HG03045 (cell line): Measurements from ENCODE around the gene GANAB.
"Not testable (repeated sequence)": the region's sequence is repeated elsewhere in the genome, so short reads cannot be mapped to it uniquely, and the experiment has no call there.

ENCODE experiments used
- ATAC-seq: cut with Tn5 transposase; IDR thresholded peaks from one replicate; pipeline ENCODE4 v1.9.1; 2021; ENCODE audit warnings: mild to moderate bottlenecking, moderate library complexity; ENCODE audit not compliant: unreplicated experiment

Gene GANAB

DNA sequence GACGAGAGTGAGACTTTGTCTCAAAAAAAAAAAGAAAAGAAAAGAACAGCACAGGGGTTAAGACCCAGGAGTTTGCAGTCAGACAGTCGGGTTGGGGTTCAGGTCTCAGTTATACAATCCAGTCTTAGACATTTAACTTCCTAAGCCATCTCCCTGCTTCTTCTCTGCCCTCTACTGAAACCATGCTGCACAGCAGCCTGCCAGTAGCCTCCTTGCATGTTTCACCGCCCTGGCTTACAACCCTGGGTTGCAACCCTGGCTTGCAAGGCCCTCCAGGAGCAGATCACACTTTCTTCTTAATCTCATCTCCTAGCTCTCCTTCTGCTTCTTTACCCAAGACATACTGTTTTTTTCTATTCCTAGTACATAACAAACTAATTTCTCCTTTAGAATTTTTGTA is 18.7 kb downstream of the GANAB start:
- ATAC-seq: no peak

- no peak for ATAC-seq
Observed at GRCh38 chr11:62622476-62623089, 23.8 kb downstream of the GANAB start.

DNA sequence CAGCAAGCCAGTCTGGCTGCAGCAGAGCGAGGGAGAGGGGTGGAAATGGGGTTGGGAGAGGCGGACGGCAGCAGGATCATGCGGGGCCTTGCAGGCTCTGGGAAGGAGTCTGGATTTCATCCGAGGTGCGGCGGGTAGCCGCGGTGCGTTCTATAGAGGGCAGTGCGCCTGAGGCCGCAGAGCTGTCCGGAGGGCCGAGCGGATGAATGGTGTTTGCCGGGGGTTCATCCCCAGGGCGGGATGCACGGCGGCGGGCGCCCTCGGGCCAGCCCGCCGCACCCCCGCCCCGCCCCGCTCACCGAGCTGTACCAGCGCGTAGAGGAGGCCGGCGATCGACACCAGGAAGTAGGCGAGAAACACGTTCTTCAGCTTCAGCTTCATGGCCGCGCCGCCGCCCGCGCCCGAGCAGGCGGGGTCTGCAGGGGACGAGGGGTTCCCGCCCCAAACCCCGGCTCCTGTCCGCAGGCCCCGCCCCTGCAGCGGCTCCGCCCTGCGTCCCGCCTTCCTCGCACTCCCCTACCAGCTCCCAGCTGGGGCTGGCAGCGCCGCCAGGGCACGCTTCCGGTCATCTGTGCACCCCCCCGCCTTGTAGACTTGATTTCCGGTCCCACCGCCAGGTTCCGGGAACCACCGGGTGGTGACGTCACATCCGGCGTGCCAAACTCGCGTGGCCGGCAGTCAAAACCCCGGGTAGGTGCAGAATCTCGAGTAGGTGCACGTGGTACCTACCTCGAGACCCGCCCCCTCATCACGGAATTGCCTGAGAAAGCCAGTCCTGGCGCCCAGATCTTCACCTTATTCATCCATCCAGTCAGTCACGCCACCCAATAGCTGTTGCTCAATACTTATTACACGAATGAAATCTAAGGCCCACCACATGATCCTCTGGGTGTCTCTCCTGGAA is 24.6 kb downstream of the GANAB start, which contains the start of gene B3GAT3:
B3GAT3 (minus strand) TSS at position 420 of the 904 bp plus-strand sequence; CDS start at position 381, 39 bp downstream.
- ATAC-seq: peak; percentile 94

- ATAC-seq: no peak
Observed at GRCh38 chr11:62621027-62621566, 25.3 kb downstream of the GANAB start.

DNA sequence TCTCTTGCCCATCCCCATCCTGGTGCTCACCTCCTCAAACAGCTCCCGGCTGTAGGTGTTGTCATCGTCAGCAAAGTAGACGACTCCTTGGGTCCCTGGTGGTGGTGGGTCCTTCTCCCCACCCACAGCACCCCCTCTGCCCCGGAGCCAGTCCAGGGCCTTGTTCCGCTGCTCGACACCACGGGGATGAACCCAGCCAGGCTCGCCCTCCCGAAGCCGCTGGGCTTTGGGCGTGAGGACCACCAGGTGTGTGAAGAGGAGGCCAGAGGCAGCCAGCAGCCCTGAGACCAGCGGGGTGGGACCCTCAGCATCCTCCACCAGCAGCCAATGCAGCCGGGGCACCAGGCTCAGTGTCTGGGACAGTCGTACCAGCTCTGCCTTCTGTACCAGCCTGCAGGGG is 29.5 kb downstream of the GANAB start:
- ATAC-seq: not testable (repeated sequence)

GRCh38 chr11:62615521-62615920 is 30.9 kb downstream of the GANAB start:
- ATAC-seq: no peak

GRCh38 chr11:62614275-62614674 is 32.1 kb downstream of the GANAB start:
- ATAC-seq: no peak

- no peak for ATAC-seq
Observed at GRCh38 chr11:62613291-62613778, 33.1 kb downstream of the GANAB start.

- peak; percentile 66 for ATAC-seq
Observed at GRCh38 chr11:62612366-62613290, 33.8 kb downstream of the GANAB start, which contains the start of the genes EML3 and ROM1. Gene EML3 (minus strand): TSS chr11:62612775. CDS start chr11:62612457, 318 bp downstream. Gene ROM1 (plus strand): TSS chr11:62613257. CDS start chr11:62613282, 25 bp downstream.

DNA sequence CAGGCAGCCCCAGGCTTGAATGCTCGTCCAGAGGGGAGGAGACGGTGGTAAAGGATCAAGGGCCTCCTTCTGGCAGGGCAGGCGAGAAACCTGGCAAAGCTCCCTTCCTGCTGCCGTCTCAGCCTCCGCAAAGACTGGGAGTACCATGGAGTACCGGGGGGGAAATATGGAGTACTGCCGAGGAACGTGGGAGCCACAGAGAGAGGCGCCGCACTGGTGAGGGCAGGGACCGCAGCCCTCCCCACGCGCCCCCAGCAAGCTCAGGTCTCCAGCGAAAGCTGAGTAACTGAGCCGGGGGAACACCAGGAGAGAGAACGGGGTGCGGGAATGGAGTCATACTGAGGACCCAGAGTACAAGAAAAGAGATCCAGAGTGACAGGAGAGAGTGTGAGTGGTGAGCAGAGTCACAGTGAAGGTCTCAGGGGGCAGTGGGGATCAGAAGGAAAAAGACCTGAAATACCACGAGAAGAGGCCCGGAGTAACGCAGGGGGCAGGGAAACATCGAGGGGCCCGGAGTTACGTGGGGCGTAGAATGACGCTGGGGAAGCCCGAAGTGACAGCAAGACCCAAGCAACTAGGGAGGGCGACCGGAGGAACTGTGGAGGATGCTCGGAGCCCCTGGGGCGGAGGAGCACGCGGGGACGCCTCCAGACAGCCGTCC is 34.6 kb downstream of the GANAB start:
- ATAC-seq: peak; percentile 21

DNA sequence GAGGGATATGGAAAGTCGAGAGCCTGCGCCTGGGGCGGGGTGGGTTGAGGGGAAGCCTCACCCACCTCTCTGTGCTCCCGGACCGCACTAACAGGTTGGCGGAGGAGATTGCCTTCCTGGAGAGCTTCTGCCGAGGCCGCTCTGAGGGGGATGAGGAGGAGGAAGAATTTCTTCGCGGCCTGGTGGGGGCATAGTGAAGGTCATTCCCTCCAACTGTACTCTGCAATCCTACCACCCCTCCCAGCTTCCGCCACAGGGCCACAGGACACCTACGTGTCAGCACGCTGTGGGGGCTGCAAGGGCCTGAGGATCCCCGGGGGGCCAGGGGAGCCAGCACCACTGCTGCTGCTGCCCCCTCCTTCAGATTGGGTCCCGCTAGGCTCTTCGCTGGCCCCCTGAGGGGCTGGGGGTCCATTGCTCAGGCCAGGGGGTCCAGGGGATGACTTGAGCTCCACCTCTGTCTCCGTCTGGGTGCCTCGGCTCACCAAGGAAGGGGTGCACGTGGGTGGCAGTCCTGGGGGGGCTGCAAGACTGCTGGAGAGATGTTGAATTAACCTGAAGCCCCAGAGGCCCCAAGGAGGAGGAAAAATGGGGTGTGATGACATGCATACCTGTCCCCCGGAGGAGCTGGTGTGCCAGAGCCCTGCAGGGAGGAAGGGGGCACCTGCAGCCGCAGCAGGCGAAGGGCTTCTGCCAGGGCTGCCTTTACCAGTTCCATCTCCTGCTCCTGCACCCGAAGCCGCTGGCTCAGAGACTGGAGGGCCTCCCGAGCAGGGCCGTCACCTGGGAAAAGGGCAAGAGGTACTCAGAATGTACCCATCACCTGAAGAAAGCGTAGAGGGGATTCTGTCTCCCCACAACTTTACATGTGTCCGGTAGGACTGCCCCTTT is 35.4 kb downstream of the GANAB start:
- no peak for ATAC-seq

DNA sequence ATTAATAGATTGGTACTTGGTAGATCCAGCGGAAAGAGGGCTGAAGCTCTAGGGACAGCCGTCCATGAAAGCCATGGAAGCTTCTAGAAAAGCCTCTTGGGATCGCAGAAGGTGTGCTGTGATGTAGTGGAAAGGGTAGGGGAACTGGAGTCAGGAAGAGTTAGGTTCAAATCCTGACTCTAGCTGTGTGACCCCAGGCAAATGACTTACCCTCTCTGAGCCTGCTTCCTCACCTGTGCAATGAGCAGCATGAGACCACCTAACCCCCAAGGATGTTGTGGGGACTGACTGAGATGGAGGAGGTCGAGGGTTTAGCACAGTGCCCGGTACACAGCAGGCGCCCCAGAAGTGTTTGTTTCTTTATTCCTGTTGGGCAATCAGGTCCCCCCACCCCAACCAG is 36.0 kb downstream of the GANAB start:
- ATAC-seq: no peak

DNA sequence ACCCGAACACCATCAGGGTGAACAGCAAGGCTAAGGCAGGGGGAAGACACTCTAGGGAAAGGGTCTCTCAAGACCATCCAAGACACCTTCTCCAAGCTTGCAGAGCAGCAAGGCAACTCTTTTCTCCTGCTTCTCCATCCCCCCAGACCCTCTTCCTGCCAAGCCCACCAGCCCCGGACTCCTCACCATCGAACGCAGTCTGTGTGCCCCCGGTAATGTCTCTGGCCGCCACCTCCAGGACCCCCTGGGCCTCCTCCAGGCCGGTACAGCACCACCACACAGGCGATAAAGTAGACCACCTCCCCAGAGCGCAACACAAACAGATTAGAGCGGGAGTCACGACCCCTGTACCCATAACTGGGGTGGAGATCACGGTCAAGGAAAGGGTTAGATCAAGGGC is 37.6 kb downstream of the GANAB start:
- ATAC-seq: no peak

DNA sequence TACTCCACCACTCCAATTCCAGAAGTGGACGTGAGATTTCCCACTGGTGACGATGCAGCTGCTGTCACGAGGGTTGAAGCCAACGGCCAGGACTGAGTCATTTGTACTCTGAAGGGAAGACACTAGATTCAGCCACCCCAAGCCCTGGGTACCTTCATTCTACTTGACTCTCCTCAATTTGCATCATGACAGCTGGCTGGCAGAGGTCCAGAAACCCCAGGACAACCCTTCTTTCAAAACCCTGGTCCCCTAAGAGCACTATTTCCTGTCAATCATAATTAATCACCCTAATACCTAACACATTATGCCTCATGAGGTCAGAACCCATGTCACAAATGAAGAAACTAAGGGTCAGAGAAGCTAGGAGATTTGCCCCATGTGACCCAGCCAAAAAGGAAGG is 38.7 kb downstream of the GANAB start:
- no peak for ATAC-seq

GRCh38 chr11:62605902-62606301 is 40.5 kb downstream of the GANAB start:
- no peak for ATAC-seq

- ATAC-seq: no peak
Observed at GRCh38 chr11:62605467-62605866, 40.9 kb downstream of the GANAB start.

- no peak for ATAC-seq
Observed at GRCh38 chr11:62604460-62605120, 41.8 kb downstream of the GANAB start.

GRCh38 chr11:62603776-62604299 is 42.6 kb downstream of the GANAB start:
- no peak for ATAC-seq
